Mucosa of descending colon (tissue), 3 donors: ENCODE measurements around the gene OR4K15. TPM values are rescaled to one million over a fixed set of nuclear protein-coding genes. Genes with fewer than 3 reads are reported as not detected.
"Not testable (repeated sequence)": the region's sequence is repeated elsewhere in the genome, so short reads cannot be mapped to it uniquely, and the experiment has no call there.

Experiments
- ATAC-seq: fragments of 200-7000 bp; cut with Tn5 transposase; one replicate; pipeline ENCODE4 v1.9.1; 2020; ENCODE audit warnings: mild to moderate bottlenecking, moderate library complexity
- DNase-seq, 3 donors: peaks; one replicate each; pipeline ENCODE4 v3.0.0-alpha.2; 2020
- H3K36me3 ChIP-seq: fragments of 200-600 bp; one replicate; pipeline ENCODE4 v1.8.0; 2021; ENCODE audit warnings: low read depth, mild to moderate bottlenecking
- H3K4me1 ChIP-seq: fragments of 200-600 bp; one replicate; pipeline ENCODE4 v1.8.0; 2021; ENCODE audit warnings: low read depth, mild to moderate bottlenecking
- H3K4me3 ChIP-seq: fragments of 200-600 bp; one replicate; pipeline ENCODE4 v1.8.0; 2021; ENCODE audit warnings: mild to moderate bottlenecking
- H3K9me3 ChIP-seq: fragments of 200-600 bp; one replicate; pipeline ENCODE4 v1.8.0; 2021; ENCODE audit warnings: mild to moderate bottlenecking
- CTCF ChIP-seq: fragments of 200-600 bp; IDR thresholded peaks from one replicate; pipeline ENCODE4 v1.8.0; 2022; ENCODE audit warnings: antibody characterized with exemption, mild to moderate bottlenecking
- intact Hi-C, 2 donors: fragments of 100-400 bp; cut with DNase I in 1 of 2; cut with micrococcal nuclease in 1 of 2; formaldehyde crosslinking; loops; one replicate each; pipeline versions ENCODE4 v1.11.0 to v1.11.1; 2022; cut with DNase I, micrococcal nuclease
- long read RNA-seq, 2 donors: library from polyadenylated mRNA; unstranded; transcript quantifications; one replicate each; pipeline ENCODE4 v2.0.0, GENCODE V29; 2019 to 2021
- total RNA-seq, 3 donors: library from RNA; stranded (reverse); fragmentation: NEBNext Ultra II Directional in 2 of 3; extraction: Animal tissue kit (Norgen Biotek cat#: 25700) in 2 of 3; gene quantifications; one replicate each; pipeline versions ENCODE4 v1.2.1 to v1.2.4, GENCODE V29; 2021 to 2023
- donor health status: DM: no; HTN: no; CAD: no; lungs with moderate emphysema.
- donor health status: DM: no; HTN: no; CAD: no.
- donor health status: DM: no; HTN: yes; CAD: no.

The OR4K15 gene, protein sequence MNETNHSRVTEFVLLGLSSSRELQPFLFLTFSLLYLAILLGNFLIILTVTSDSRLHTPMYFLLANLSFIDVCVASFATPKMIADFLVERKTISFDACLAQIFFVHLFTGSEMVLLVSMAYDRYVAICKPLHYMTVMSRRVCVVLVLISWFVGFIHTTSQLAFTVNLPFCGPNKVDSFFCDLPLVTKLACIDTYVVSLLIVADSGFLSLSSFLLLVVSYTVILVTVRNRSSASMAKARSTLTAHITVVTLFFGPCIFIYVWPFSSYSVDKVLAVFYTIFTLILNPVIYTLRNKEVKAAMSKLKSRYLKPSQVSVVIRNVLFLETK
- not detected for total RNA-seq
- long read RNA-seq, donor 1, result 0 reads
- long read RNA-seq, donor 2, result 0 reads

- no peak within 1 kb of the TSS for H3K4me3 ChIP-seq
- ATAC-seq, result no peak
- no peak for DNase-seq
- peaks cover 16% of the 10 kb centered on the region for H3K9me3 ChIP-seq
- H3K4me1 ChIP-seq, result no peaks in the 10 kb centered on the region
- intact Hi-C loops, result no loop called here
- TF ChIP-seq CTCF, result no peak
- H3K36me3 ChIP-seq, result no peaks in the 10 kb centered on the region
Measured at GRCh38 chr14:19975291-19975690, at the start of gene OR4K15. OR4K15 (plus strand) TSS chr14:19975591; CDS start chr14:19975591, 0 bp downstream.

DNA sequence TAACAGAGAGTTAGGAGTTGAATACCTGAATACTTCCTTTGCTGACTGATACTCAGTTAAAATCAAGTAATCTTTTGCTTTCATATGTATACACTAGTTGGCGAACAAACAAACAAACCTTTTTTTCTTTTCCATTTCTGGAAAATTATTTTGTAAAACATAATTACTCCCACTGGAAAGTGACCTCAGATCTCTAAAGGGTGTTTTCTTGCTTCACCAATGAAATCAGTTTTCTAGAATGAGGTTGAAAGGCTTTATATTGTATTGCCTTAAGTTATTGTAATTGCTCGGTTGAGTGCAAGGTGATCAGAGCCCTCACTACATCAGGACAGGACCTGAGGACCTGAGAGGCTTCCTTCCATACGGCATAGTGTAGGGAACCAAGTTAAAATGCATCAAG is 44.8 kb upstream of the OR4K15 start, which contains the start of gene OR4K1:
Gene OR4K1 (plus strand): TSS at position 301 of the 400 bp plus-strand sequence. CDS start 4,750 bp downstream, outside the sequence.
- DNase-seq, result no peak
- TF ChIP-seq CTCF, result no peak
- H3K4me1 ChIP-seq, result no peaks in the 10 kb centered on the region
- H3K9me3 ChIP-seq, result peaks cover 46% of the 10 kb centered on the region
- intact Hi-C loops, result no loop called here
- no peak for ATAC-seq
- no peaks in the 10 kb centered on the region for H3K36me3 ChIP-seq
- H3K4me3 ChIP-seq, result no peak within 1 kb of the TSS

- ATAC-seq, result no peak
- Histone ChIP-seq H3K36me3 (no peaks in the 10 kb centered on the region), H3K4me3 (no peak overlapping the region), H3K4me1 (no peaks in the 10 kb centered on the region), H3K9me3 (peaks cover 39% of the 10 kb centered on the region)
- TF ChIP-seq CTCF, result no peak
- intact Hi-C loops, result no loop called here
- DNase-seq, result no peak
Measured at GRCh38 chr14:19941668-19942067, 33.7 kb upstream of the OR4K15 start.

GRCh38 chr14:19947413-19948090 is 27.8 kb upstream of the OR4K15 start:
- no peaks in the 10 kb centered on the region for H3K36me3 ChIP-seq
- TF ChIP-seq CTCF, result no peak

DNA sequence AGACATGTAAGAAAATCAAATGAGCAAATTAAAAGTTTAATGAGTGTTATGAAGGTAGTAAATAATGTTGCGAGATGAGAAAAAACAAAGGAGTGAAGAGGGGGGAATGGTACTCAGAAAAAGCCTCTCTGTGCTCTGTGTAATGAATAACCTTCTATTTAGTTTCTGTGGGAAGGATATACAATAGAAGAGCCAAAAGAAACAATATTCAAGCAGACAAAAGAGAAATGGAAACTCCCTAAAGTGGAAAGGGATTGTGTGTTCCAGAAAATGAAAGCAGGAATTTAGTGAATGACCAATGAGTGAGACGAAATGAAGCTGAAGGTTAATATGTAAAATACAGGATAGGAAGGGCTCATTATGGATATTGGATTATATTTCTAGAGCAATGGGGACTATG is 26.2 kb upstream of the OR4K15 start:
- peaks cover 22% of the 10 kb centered on the region for H3K9me3 ChIP-seq
- TF ChIP-seq CTCF, result no peak
- intact Hi-C loops, result no loop called here
- no peaks in the 10 kb centered on the region for H3K36me3 ChIP-seq
- no peak overlapping the region for H3K4me3 ChIP-seq
- no peak for ATAC-seq
- no peaks in the 10 kb centered on the region for H3K4me1 ChIP-seq
- no peak for DNase-seq

More at GRCh38 chr14:19947413-19948090, 27.8 kb upstream of the OR4K15 start:
- DNase-seq (no peak), ATAC-seq (no peak)
- H3K4me3 ChIP-seq, result no peak overlapping the region
- intact Hi-C loops, result no loop called here
- no peaks in the 10 kb centered on the region for H3K4me1 ChIP-seq
- peaks cover 28% of the 10 kb centered on the region for H3K9me3 ChIP-seq

DNA sequence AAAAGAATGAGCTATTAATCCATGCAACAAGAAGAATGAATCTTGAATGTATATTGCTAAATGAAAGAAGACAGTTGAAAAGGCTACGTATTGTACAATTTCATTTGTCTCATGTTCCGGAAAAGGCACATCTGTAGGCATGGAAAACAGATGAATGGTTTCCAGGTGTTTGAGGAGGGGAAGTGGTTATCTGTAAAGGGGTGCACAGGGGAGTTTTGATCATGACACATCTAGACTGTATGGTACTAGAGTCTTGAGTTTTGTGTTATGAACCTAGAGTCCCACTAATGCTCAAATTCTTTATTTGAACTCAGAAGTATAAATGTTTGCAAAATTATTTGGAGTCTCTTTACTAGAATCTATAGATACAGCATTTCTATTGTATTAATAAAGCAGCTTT is 5.7 kb upstream of the OR4K15 start:
- ATAC-seq, H3K4me3 ChIP-seq, H3K4me1 ChIP-seq, H3K36me3 ChIP-seq, intact Hi-C loops, DNase-seq: not testable (repeated sequence)
- H3K9me3 ChIP-seq, result peaks cover 21% of the 10 kb centered on the region
